LoVo (cell line): Measurements from ENCODE around the gene DCTD.

ENCODE experiments used
- DNase-seq: peaks from one replicate; pipeline ENCODE4 v3.0.0-alpha.2; 2016; ENCODE audit warnings: low spot score

Gene DCTD

DNA sequence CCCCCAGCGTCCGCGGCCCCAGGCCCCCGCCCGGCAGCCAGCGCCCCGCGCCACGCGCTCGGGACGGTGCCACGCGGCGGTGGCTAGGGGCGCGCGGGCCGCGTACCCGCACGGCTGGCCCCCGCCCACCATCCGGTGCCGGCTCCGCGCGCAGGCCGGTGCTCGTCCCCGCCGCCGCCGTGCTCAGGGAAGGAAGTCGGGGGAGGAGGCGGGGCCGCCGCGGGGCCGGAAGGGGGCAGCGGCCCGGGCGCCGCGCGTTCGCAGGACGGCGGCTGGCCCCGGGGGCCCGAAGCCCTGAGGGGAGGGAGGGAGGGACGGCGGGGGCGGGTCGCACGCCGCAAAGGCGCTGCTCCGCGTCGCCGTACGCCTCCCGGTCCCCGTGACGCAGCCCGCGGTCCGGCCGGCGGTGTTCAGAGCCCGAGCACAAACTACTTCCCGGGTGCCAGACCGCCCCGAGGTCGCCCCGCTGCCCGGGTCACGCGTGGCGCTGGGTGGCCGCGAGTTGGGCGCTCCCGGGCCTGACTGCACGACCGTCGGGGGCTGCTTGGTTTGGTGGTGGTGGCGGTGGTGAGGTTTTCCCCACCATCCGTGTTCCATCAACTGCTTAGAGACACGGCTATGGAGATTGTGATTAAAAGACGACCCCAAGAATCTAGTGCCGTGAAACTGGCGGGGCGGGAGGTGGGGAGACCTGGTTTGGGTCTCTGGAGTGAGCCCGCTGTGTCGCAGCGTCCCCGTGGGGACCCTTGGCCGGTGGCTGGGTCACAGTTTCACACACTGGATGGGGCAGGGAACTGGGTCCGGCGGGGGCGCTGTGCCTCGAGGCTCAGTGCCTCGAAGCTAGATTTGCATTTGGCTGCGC, at the start of gene DCTD:
DCTD (minus strand) TSS at position 205 of the 862 bp plus-strand sequence. CDS start 1,818 bp downstream, outside the sequence.
- DNase-seq, result peak; percentile 71

DNA sequence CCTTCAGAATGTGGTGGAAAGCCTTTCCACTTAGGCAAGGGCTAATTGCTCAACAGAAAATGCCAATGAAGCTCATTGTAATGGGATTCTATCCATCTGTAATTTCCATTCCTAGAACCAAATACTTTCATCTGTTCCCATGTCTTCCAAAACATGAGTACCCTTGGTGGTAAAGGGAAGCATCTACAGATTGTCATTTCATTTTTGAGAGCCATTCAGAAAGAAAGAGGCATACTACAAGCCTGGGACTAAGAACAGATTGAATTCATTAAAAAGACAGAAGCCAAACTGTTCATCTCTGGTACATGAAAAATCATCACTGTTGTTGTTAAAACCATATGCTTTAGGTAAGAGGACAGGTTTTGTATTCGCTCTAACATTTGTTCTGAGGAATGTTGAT, 43.6 kb upstream of the DCTD start:
- DNase-seq, result no peak

DNA sequence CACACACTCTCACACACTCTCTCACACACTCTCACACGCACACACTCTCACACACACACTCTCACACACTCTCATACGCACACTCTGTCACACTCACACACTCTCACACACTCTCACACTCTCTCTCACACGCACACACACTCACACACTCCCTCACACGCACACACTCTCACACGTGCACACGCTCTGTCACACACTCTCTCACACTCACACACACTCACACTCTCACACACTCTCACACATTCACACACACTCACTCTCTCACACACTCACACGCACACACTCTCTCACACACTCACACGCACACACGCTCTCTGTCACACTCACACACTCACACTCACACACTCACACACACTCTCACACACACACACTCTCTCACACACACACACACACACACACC, 43.0 kb upstream of the DCTD start:
- no peak for DNase-seq

DNA sequence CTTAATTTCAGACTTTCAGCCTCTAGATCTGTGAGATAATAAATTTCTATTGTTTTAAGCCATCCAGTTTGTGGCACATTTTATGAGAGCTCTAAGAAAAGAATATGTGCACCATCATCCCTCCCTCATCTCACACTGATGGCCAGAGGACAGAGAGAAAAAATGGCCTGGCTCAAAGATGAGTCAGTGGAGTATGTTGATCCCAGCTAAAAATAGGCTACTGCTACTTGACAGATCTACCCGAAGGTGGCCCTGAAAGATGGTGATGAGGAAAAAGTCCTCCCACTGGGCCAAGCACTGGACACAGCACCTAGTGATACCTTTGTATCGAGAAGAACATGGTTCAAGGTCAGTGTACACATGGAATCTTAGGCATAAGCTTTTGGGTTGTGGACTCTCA, 38.2 kb upstream of the DCTD start:
- no peak for DNase-seq

DNA sequence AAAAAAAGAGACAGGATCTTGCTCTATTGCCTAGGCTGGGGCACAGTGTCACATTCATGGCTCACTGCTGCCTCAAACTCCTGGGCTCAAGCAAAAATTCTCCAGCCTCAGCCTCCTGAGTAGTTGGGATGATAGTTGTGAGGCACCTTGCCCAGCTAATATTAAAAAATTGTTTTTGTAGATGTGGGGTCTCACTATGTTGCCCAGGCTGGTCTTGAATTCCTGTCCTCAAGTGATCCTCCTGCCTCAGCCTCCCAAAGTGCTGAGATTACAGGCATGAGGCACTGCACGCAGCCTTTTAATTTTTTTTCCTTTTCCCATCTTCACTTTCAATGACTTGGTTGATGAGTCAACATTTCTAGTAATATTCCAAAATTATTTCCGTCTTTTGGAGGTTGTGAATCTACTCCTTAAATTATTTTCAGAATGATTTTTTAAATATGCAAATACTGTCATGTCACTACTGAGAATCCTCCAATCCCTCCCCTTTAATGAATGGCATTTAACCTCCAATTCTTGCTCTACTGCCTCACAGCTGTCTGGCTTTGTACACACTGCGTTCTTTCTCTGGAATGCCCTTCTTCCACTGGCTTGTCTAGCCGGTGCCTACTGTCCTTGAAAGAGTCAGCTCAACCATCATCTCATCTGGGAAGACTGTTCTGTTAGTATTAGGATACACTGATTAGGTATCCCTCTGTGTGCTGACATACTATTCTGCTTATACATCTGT, 27.5 kb upstream of the DCTD start:
- no peak for DNase-seq

- DNase-seq, result no peak
Measured at GRCh38 chr4:182939680-182940079, 22.5 kb upstream of the DCTD start.

DNA sequence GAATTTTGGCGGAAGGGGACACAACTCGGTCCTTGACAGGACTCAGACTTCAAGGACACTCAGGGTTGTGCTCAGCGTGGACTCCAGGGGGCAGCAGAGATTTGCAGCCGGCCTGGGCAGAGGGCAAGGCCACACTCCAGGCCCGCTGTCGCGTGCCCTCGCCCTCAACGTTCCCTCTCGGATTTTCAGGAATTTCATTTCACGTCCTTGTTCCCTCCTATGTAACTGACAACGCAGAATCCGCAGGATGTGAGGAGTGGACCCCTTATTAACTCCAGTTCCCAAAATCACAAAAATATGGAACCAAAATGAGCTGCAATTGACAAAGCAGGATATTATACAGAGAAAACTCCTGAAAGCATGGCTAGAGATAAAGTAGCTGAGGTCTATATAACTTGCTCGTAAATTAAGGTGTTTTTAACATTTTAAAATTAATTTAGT, 21.0 kb upstream of the DCTD start:
- DNase-seq, result peak; percentile 82

DNA sequence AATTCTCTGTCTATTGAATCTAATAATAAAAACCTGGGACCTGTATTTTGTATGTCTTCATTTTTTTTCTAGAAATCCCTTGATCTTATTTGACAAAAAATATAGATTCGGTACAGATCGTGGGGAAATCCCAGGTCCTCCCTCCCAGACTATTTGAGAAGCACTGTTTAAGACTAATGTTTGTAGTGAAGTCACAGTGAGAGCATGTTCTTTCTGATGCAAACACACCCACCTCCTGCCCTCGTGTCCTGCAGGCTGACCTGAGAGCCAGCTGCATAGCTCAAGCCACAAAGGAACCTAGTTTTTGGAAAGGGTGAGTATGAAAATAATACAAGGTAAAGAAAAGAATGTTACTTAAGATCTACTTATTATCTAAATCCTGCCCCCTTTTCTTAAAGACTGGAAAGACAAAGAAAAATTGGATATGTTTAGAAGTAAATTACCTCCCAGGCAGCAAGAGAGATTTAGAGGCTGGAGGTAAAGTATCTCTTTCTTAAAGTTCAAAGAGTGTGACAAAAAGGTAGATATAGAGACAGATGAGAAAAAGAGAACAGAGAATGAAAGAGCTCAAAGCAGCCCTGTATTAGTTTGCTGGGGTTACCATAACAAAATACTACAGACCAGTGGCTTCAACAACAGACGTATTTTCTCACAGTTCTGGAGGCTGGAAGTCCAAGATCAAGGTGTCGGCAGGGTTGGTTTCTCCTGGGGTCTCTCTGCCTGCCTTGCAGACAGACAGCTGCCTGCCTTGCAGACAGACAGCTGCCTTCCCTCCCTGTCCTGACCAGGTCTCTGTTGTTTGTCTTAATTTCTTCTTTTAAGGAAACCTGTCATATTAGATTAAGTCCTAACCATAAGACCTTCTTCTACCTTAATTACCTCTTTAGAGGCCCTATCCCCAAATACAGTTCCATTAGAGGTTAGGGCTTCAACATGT, 20.4 kb upstream of the DCTD start:
- DNase-seq, result no peak

- no peak for DNase-seq
Measured at GRCh38 chr4:182932651-182933050, 15.5 kb upstream of the DCTD start.

DNA sequence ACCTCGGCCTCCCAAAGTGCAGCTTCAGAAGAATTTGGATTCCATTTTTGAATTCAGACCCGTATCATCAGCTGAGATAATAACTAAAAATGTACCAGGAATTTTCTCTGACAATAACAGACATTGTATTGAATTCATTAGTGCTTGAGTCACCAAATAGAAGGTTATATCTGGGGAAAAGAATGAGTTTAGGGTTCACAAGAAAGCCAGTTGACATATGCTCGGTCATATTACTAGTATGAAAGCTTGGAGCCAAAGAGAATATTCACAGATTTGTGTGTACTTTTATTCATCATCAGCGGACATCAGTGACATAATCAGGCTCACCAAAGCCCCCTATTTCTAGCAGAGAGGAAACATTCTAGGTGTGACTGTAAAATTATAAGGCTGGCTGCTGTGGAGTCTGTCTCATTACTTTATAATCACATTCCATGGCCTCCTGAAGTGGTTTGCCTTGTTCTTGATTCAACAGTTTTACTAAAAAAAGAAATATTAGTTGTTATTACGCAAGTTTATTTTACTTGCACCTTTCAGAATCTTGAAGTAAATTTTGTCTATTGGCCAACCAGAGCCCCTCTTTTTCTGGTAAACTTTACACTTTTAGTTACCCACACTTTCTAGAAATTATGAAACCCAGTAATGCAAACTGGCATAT, 14.6 kb upstream of the DCTD start:
- no peak for DNase-seq

- no peak for DNase-seq
Measured at GRCh38 chr4:182930889-182931288, 13.7 kb upstream of the DCTD start.

GRCh38 chr4:182929296-182929695, 12.1 kb upstream of the DCTD start:
- no peak for DNase-seq

GRCh38 chr4:182928061-182928460, 10.9 kb upstream of the DCTD start:
- no peak for DNase-seq

GRCh38 chr4:182927505-182927904, 10.3 kb upstream of the DCTD start:
- DNase-seq, result no peak

DNA sequence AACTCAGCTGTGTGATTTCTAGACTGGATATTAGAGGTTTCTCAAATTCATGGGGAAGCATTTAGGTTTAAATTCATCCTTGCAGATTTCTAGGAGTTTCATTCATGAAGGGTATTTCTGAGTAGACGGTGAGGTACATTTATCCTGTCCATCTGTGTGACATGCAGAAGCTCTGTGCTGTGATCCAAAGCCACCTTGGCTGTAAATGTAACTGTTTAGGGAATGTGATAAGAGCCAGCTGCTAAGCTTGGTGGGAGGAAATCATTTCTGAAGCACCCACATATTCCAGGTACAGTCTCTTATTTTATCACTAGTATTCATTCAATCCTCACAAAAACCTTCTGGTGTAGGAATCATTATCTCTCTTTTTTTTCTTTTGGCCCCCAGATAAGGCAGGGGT, 8.7 kb upstream of the DCTD start:
- DNase-seq, result no peak

DNA sequence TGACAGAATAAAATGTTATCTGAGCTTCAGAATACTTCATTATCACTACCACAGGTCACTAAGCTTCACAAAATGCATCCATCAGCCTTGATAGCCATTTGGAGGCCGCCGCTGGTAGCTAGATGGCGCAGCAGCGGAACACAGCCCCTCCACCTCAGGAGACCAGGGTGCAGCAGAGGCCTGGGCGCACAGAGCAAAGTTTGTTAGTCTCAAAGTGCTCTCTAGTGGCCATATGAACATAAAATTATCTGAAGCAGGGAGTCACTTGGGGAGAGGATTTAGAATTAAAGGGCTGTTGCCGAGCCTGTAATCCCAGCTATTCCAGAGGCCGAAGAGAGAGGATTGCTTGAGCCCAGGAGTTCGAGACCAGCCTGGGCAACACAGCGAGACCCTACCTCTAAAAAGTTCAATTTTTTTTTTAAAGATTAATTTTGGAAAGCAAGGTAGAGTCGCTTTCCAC, 8.1 kb upstream of the DCTD start:
- peak; percentile 71 for DNase-seq

GRCh38 chr4:182924497-182924896, 7.3 kb upstream of the DCTD start:
- no peak for DNase-seq

DNA sequence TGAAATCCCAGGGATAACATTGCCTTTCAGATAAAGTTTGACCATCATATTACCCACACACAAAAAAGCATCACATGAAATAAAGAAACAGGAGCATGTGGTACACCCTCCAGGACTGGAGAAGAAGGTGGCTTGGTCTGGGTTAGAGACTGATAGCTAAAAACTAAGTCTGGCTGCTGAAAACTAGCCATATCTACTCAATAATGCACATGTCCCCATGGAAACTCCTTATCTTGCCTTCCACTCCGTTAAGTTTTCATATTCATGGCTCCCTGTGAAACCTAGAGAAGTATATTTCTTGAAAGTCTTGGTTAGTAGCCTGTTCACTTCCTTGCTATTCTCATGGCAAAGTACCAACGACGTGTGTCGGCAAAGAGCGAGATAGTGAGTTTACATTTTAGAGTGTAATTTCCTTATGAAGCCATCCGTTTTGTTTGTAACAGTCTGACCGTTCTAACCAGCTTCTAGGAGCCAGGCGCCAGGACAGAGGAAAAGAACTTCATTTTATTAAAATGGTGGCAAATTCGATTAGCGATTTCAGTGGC, 6.7 kb upstream of the DCTD start:
- DNase-seq, result no peak

- no peak for DNase-seq
Measured at GRCh38 chr4:182923366-182923765, 6.2 kb upstream of the DCTD start.

GRCh38 chr4:182922501-182923284, 5.5 kb upstream of the DCTD start:
- DNase-seq, result no peak
